Parathyroid adenoma (tissue), 2 donors: ENCODE measurements around the gene MAMDC2.

Experiments used
- H2AFZ ChIP-seq: fragments of 300-600 bp; sonication (generic); one replicate; pipeline ENCODE4 v1.7.0; 2017; ENCODE audit warnings: antibody characterized with exemption, mild to moderate bottlenecking
- H3K27ac ChIP-seq: fragments of 300-600 bp; sonication (generic); one replicate; pipeline ENCODE4 v1.7.0; 2017
- H3K27me3 ChIP-seq: fragments of 300-600 bp; sonication (generic); one replicate; pipeline ENCODE4 v1.7.0; 2017; ENCODE audit warnings: low read length; ENCODE audit not compliant: control insufficient read depth, insufficient read depth
- H3K36me3 ChIP-seq: fragments of 300-600 bp; sonication (generic); one replicate; pipeline ENCODE4 v1.7.0; 2017; ENCODE audit warnings: low read length; ENCODE audit not compliant: control insufficient read depth, insufficient read depth
- H3K4me1 ChIP-seq: fragments of 300-600 bp; sonication (generic); one replicate; pipeline ENCODE4 v1.7.0; 2017; ENCODE audit warnings: control low read depth
- H3K4me2 ChIP-seq: fragments of 300-600 bp; sonication (generic); one replicate; pipeline ENCODE4 v1.7.0; 2017; ENCODE audit warnings: low read length
- H3K4me3 ChIP-seq: fragments of 300-600 bp; sonication (generic); one replicate; pipeline ENCODE4 v1.7.0; 2017; ENCODE audit warnings: low read depth, low read length
- H3K79me2 ChIP-seq: fragments of 300-600 bp; sonication (generic); one replicate; pipeline ENCODE4 v1.7.0; 2017; ENCODE audit warnings: control low read depth
- H3K9ac ChIP-seq: fragments of 300-600 bp; sonication (generic); one replicate; pipeline ENCODE4 v1.7.0; 2017; ENCODE audit warnings: mild to moderate bottlenecking
- H3K9me3 ChIP-seq: fragments of 300-600 bp; sonication (generic); one replicate; pipeline ENCODE4 v1.7.0; 2017; ENCODE audit warnings: low read length; ENCODE audit not compliant: control insufficient read depth
- CTCF ChIP-seq: fragments of 300-600 bp; sonication (generic); IDR thresholded peaks from one replicate; pipeline ENCODE4 v1.7.0; 2017; ENCODE audit warnings: antibody characterized with exemption, mild to moderate bottlenecking
- donor health status: primary hyperparathyroidism.

The MAMDC2 gene

GRCh38 chr9:70091103-70091502 lies 47.5 kb downstream of the MAMDC2 start:
- Histone ChIP-seq H3K9me3 (no peaks in the 10 kb centered on the region), H3K4me3 (no peak overlapping the region), H2AFZ (no peak overlapping the region), H3K4me2 (no peak overlapping the region), H3K27me3 (no peaks in the 10 kb centered on the region), H3K36me3 (no peaks in the 10 kb centered on the region), H3K9ac (no peak overlapping the region), H3K27ac (no peak overlapping the region), H3K4me1 (peaks cover 3% of the 10 kb centered on the region), H3K79me2 (no peaks in the 10 kb centered on the region)
- no peak for TF ChIP-seq CTCF

GRCh38 chr9:70091572-70091971 lies 47.9 kb downstream of the MAMDC2 start:
- Histone ChIP-seq H3K27me3 (no peaks in the 10 kb centered on the region), H2AFZ (no peak overlapping the region), H3K27ac (no peak overlapping the region), H3K9ac (no peak overlapping the region), H3K36me3 (no peaks in the 10 kb centered on the region), H3K4me1 (peaks cover 3% of the 10 kb centered on the region), H3K4me2 (no peak overlapping the region), H3K9me3 (no peaks in the 10 kb centered on the region), H3K4me3 (no peak overlapping the region), H3K79me2 (no peaks in the 10 kb centered on the region)
- no peak for TF ChIP-seq CTCF

DNA sequence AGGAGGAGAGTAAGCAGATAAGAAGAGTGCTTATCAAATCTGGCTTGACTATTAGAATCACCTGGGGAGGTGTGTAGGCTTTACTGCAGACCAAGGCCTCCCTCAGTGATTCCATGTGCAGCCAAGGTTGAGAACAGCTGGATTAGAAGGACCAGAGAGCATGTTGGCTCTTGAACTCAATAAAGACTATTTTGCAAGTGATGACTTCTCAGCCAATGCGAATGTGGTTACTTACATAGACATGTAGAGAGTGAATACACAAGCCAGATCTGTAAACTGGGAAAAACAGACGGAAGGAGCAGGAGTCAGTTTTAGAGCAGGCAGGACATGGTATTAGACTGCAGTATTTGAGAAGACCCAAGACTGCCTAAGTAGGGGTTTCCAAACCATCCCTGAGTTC lies 48.5 kb downstream of the MAMDC2 start:
- Histone ChIP-seq H3K4me2 (no peak overlapping the region), H3K27me3 (no peaks in the 10 kb centered on the region), H3K9ac (no peak overlapping the region), H3K4me1 (peaks cover 3% of the 10 kb centered on the region), H3K27ac (no peak overlapping the region), H3K36me3 (no peaks in the 10 kb centered on the region), H3K9me3 (no peaks in the 10 kb centered on the region), H3K79me2 (no peaks in the 10 kb centered on the region), H3K4me3 (no peak overlapping the region), H2AFZ (no peak overlapping the region)
- TF ChIP-seq CTCF = no peak

GRCh38 chr9:70093095-70093494 lies 49.4 kb downstream of the MAMDC2 start:
- TF ChIP-seq CTCF = no peak

DNA sequence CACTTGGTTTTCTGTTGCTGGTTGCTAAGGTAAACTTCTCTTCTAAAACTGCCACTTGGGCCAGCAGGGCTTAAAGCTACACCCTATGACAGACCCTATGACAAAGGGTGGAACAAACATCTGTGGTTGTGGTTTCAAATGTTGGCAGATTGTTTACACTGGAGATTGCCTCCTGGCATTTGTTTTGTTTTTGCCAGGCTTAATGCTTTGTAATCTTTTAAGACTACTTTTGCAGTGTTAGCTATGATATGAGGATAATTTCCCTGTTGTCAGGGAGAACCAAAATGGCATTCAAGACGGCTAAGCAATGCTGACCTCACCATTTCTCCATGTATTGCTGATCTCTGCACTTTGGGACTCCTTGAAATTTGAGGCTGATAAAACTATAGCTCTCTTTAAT lies 50.3 kb downstream of the MAMDC2 start:
- Histone ChIP-seq H3K36me3 (no peaks in the 10 kb centered on the region), H2AFZ (peak overlapping the region; percentile 34), H3K4me3 (no peak overlapping the region), H3K79me2 (no peaks in the 10 kb centered on the region), H3K9ac (no peak overlapping the region), H3K27me3 (no peaks in the 10 kb centered on the region), H3K9me3 (no peaks in the 10 kb centered on the region), H3K27ac (peak overlapping the region; percentile 47), H3K4me2 (peak overlapping the region; percentile 39), H3K4me1 (peaks cover 3% of the 10 kb centered on the region)
- no peak for TF ChIP-seq CTCF

More at GRCh38 chr9:70093095-70093494, 49.4 kb downstream of the MAMDC2 start:
- Histone ChIP-seq H3K9ac (no peak overlapping the region), H3K9me3 (no peaks in the 10 kb centered on the region), H3K36me3 (no peaks in the 10 kb centered on the region), H3K4me2 (no peak overlapping the region), H3K4me1 (peaks cover 3% of the 10 kb centered on the region), H2AFZ (no peak overlapping the region), H3K27me3 (no peaks in the 10 kb centered on the region), H3K4me3 (no peak overlapping the region), H3K27ac (no peak overlapping the region), H3K79me2 (no peaks in the 10 kb centered on the region)
